ENCODE measurements around the gene MX2.

GRCh38 chr21:41398251-41398650, 36.4 kb downstream of the MX2 start:
- TF ChIP-seq EZH2 (IDR thresholded peaks at IDR 0.05; ENCODE audit: low read length, missing control alignments) (no peak), CTCF (conservative IDR thresholded peaks at IDR 0.05 in 1 of 2, IDR thresholded peaks at IDR 0.05 in 1 of 2; ENCODE audit: low read depth in 1 of 2, low read length in 2 of 2) (no peak)

Measured in fibroblast of lung (primary cell).